Suprapubic skin (tissue), 4 donors: Measurements from ENCODE around the gene CFL1. TPM values are rescaled to one million over a fixed set of nuclear protein-coding genes. Genes with fewer than 3 reads are reported as not detected.

Experiments used
- DNase-seq, 2 donors: peaks; one replicate each; pipeline ENCODE4 v3.0.0-alpha.2; 2019; ENCODE audit warnings: low spot score in 2 of 2
- H3K27ac ChIP-seq: fragments of 200-600 bp; sonication (generic); one replicate; pipeline ENCODE4 v1.5.1; 2019
- H3K27me3 ChIP-seq: fragments of 200-600 bp; sonication (generic); one replicate; pipeline ENCODE4 v1.5.1; 2019
- H3K36me3 ChIP-seq: fragments of 200-600 bp; sonication (generic); one replicate; pipeline ENCODE4 v1.5.1; 2019
- H3K4me1 ChIP-seq: fragments of 200-600 bp; sonication (generic); one replicate; pipeline ENCODE4 v1.5.1; 2019
- H3K4me3 ChIP-seq: fragments of 200-600 bp; sonication (generic); one replicate; pipeline ENCODE4 v1.5.1; 2019; ENCODE audit warnings: mild to moderate bottlenecking
- H3K9me3 ChIP-seq: fragments of 200-600 bp; sonication (generic); one replicate; pipeline ENCODE4 v1.5.1; 2019
- CTCF ChIP-seq, 2 donors: fragments of 200-600 bp in 1 of 2; fragments of 450-650 bp in 1 of 2; sonication (generic) in 1 of 2; IDR thresholded peaks; one replicate each; pipeline ENCODE4 v1.5.1; 2016 to 2019; ENCODE audit warnings: antibody characterized with exemption in 2 of 2, mild to moderate bottlenecking in 1 of 2, moderate library complexity in 1 of 2
- EP300 ChIP-seq: sonication (generic); formaldehyde crosslinking; IDR thresholded peaks from one replicate; pipeline ENCODE4 v1.6.1; 2017; ENCODE audit warnings: antibody characterized with exemption
- POLR2A ChIP-seq, 2 donors: fragments of 450-650 bp; IDR thresholded peaks; one replicate each; pipeline ENCODE4 v1.6.1; 2017; ENCODE audit warnings: antibody characterized with exemption in 2 of 2, mild to moderate bottlenecking in 2 of 2, moderate library complexity in 2 of 2
- POLR2AphosphoS5 ChIP-seq, 3 donors: sonication (generic); formaldehyde crosslinking; IDR thresholded peaks; one replicate each; pipeline ENCODE4 v1.6.1; 2017; ENCODE audit warnings: antibody characterized with exemption in 3 of 3
- WGBS: methylation state at CpG from one replicate; pipeline ENCODE4 v1.1.5; 2018; 5-methylcytosine and 5-hydroxymethylcytosine counted together
- total RNA-seq, 4 donors: library from RNA; depleted of rRNA; stranded (reverse); fragments of >200 nt; gene quantifications; one replicate each; pipeline ENCODE4 v1.1.0, GENCODE V29; 2016

Gene CFL1
- total RNA-seq, 4 donors from 2014 or later: 331 to 608 (median 584) TPM

DNA sequence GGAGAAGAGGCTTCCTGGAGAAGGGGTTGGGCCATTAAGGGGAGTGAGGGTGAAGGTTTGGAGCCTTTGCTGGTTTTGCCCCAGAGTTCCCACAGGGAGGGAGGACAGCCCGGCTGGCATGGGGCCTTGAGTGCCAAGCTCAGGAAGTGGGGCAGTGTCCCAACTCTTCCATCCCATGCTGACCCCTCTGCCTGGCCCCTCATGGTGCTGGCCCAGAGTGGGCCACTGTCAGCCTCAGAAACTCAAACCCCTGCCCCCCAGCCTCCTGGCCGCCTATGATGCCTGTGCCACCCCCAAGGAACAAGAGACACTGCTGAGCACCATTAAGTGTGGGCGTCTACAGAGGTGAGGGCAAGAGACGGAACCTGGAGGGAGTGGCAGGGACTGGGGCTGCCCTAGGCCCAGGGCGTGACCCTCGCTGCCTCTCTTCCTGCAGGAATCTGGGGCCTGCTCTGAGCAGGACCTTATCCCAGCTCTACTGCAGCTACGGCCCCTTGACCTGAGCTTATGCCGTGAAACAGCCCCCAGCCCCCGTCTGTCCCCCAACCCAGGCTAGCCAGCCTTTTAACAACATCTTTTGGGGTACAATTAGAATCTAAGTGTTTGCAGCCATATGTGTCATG, 7.7 kb upstream of the CFL1 start:
- no peak overlapping the region for H3K27ac ChIP-seq
- WGBS: 82% methylated on average over 3 of the region's 9 CpGs
- H3K36me3 ChIP-seq: peaks cover 58% of the 10 kb centered on the region
- H3K27me3 ChIP-seq: no peaks in the 10 kb centered on the region
- peaks cover 31% of the 10 kb centered on the region for H3K4me1 ChIP-seq
- H3K9me3 ChIP-seq: no peaks in the 10 kb centered on the region
- no peak for DNase-seq
- H3K4me3 ChIP-seq: no peak overlapping the region
- TF ChIP-seq POLR2A (IDR thresholded peaks at IDR 0.05): no peak
- TF ChIP-seq POLR2AphosphoS5 (IDR thresholded peaks at IDR 0.05): no peak
- no peak for TF ChIP-seq CTCF (IDR thresholded peaks at IDR 0.05)
- no peak for TF ChIP-seq EP300

DNA sequence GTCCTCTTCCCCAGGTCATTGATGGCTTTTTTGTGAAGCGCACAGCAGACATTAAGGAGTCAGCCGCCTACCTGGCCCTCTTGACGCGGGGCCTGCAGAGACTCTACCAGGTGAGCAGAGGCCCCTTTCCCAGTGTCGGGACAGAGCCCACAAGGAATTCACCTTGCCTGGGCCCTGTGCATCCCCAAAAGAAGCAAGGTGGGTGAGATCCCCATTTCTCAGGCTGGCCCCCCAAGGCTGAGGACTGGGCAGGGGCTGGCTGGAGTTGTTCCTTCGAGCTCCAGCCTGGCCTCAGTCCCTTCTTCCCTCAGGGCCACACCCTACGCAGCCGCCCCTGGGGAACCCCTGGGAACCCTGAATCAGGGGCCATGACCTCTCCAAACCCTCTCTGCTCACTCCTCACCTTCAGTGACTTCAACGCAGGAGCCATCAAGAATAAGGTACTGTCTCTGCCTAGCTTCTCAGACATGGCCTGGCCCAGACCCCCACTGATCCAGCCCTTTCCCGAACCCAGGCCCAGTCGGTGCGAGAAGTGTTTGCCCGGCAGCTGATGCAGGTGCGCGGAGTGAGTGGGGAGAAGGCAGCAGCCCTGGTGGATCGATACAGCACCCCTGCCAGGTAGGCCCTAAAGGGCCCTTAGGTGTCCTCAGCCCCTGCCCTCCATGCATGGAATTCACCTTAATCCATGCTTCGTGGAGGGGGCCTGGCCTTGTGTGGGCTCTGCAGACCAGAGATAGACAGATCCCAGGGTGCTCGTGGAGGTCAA, 6.9 kb upstream of the CFL1 start:
- peaks cover 58% of the 10 kb centered on the region for H3K36me3 ChIP-seq
- no peak for DNase-seq
- H3K4me1 ChIP-seq: peaks cover 27% of the 10 kb centered on the region
- no peaks in the 10 kb centered on the region for H3K9me3 ChIP-seq
- no peaks in the 10 kb centered on the region for H3K27me3 ChIP-seq
- H3K4me3 ChIP-seq: no peak overlapping the region
- WGBS: 84% methylated on average over 12 of the region's 18 CpGs
- H3K27ac ChIP-seq: no peak overlapping the region
- TF ChIP-seq EP300 (no peak), POLR2A (IDR thresholded peaks at IDR 0.05) (no peak), CTCF (IDR thresholded peaks at IDR 0.05) (no peak), POLR2AphosphoS5 (IDR thresholded peaks at IDR 0.05) (no peak)

DNA sequence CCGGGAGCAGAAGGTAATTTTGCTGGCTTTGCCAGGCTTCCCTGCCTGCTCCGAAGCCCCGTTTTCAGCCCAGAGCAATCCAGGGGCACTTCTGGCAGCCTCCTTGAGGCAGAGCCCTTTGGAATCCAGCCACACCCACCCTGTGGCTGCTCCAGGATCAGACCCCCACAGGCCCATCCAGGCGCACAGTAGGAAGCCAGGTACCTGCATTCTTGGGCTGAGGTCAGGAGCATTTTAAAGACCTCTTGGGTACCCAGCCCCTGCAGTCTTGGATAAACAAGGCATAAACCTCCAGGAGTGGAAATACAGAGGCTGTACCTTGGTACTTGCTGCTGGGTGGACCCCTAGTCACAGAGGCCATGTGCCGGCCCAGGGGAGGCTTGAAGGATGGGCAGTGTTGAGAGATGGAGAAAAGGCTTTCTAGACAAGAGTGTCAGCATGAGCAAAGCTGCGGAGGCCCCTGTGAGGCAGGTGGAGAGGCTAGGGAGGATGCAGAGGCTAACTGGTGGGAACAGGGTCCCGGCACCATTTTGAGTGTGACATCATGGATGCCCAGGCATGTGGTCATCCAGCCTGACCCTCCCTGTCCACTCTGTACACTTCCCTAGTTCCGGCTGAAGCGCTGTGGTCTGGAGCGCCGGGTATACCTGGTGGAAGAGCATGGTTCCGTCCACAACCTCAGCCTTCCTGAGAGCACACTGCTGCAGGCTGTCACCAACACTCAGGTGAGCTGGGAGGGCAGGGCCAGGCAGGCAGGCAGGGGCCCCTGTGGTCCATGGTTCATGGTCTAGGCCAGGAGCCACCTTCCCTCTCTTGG, 6.1 kb upstream of the CFL1 start:
- 94% methylated on average over 8 of the region's 12 CpGs for WGBS
- Histone ChIP-seq H3K4me3 (no peak overlapping the region), H3K36me3 (peaks cover 58% of the 10 kb centered on the region)

GRCh38 chr11:65862941-65863888, 5.2 kb upstream of the CFL1 start:
- no peak overlapping the region for H3K27ac ChIP-seq
- no peak overlapping the region for H3K4me3 ChIP-seq
- WGBS: 87% methylated on average over 19 of the region's 24 CpGs
- H3K9me3 ChIP-seq: no peaks in the 10 kb centered on the region
- no peak for TF ChIP-seq EP300
- TF ChIP-seq POLR2AphosphoS5 (IDR thresholded peaks at IDR 0.05): no peak
- TF ChIP-seq CTCF (IDR thresholded peaks at IDR 0.05): no peak
- no peak for TF ChIP-seq POLR2A (IDR thresholded peaks at IDR 0.05)
- DNase-seq: peak in 1 of 2 donors; percentile 57
- no peaks in the 10 kb centered on the region for H3K27me3 ChIP-seq
- peaks cover 42% of the 10 kb centered on the region for H3K4me1 ChIP-seq
- peaks cover 58% of the 10 kb centered on the region for H3K36me3 ChIP-seq

More for the DNA sequence above, 6.1 kb upstream of the CFL1 start:
- Histone ChIP-seq H3K9me3 (no peaks in the 10 kb centered on the region), H3K27me3 (no peaks in the 10 kb centered on the region), H3K27ac (no peak overlapping the region), H3K4me1 (peaks cover 33% of the 10 kb centered on the region)
- TF ChIP-seq POLR2AphosphoS5 (IDR thresholded peaks at IDR 0.05) (no peak), CTCF (IDR thresholded peaks at IDR 0.05) (no peak), POLR2A (IDR thresholded peaks at IDR 0.05) (no peak), EP300 (no peak)
- DNase-seq: no peak
